Measurements from ENCODE around the gene STK24. TPM values are rescaled to one million over a fixed set of nuclear protein-coding genes. Genes with fewer than 3 reads are reported as not detected.

STK24 gene
- total RNA-seq, 2 experiments from 2014 or later, result 60.4 to 88.7 TPM

DNA sequence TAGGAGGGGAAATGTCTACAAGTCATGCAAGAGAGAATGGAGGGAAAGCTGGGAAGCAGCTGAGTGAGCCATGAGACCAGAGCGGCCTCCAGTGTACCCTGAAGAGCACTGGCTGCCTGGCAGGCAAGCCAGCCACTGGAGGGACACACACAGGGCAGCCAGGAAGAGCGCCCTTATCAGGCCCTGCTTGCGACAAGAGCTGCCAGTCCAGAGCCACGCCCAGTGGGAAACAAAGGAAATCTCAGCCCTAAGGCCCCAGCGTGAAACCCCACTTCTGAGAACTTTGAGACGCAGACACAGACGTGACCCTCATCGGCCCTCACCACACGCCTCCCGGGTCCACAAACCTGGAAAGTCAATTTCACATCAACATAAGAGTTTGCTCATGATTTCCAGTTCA is 105.0 kb downstream of the STK24 start:
- Histone ChIP-seq H3K79me2 (ENCODE audit: insufficient read depth, low read depth, low read length) (peaks cover 1% of the 10 kb centered on the region; the same call in 1 of the 2 replicates), H2AFZ (ENCODE audit: low read length) (no peak overlapping the region), H3K27ac (ENCODE audit: low read depth, low read length, poor library complexity, severe bottlenecking) (no peak overlapping the region), H3K4me2 (ENCODE audit: low read length) (no peak overlapping the region), H3K36me3 (ENCODE audit: insufficient read depth, low read length) (peaks cover 42% of the 10 kb centered on the region), H3K9me3 (ENCODE audit: low read length) (no peaks in the 10 kb centered on the region), H3K4me3 (ENCODE audit: low read depth, low read length, poor library complexity, severe bottlenecking) (no peak overlapping the region), H3K4me1 (ENCODE audit: insufficient read depth, low read length, poor library complexity, severe bottlenecking) (peaks cover 9% of the 10 kb centered on the region), H3K9me2 (ENCODE audit: insufficient read depth, low read length) (no peaks in the 10 kb centered on the region), H4K20me1 (ENCODE audit: insufficient read depth, low read length) (no peaks in the 10 kb centered on the region)
- ChIA-PET POLR2A (interaction anchor here (0.8 kb wide), 1 partner anchor 11 kb away, joined by 3 read pairs; no protein-coding TSS in a partner anchor), CTCF (ENCODE audit: unreplicated experiment) (interaction anchor here (0.5 kb wide), 1 partner anchor 182 kb away, joined by 3 read pairs; no protein-coding TSS in a partner anchor)
- BruUV-seq (replicated peaks), result no TSS peak
- no peak for DNase-seq (ENCODE audit: low spot score)
- intact Hi-C loops (cut with micrococcal nuclease; ENCODE audit: unreplicated experiment), result no loop called here
- TF ChIP-seq, protein P1, sequence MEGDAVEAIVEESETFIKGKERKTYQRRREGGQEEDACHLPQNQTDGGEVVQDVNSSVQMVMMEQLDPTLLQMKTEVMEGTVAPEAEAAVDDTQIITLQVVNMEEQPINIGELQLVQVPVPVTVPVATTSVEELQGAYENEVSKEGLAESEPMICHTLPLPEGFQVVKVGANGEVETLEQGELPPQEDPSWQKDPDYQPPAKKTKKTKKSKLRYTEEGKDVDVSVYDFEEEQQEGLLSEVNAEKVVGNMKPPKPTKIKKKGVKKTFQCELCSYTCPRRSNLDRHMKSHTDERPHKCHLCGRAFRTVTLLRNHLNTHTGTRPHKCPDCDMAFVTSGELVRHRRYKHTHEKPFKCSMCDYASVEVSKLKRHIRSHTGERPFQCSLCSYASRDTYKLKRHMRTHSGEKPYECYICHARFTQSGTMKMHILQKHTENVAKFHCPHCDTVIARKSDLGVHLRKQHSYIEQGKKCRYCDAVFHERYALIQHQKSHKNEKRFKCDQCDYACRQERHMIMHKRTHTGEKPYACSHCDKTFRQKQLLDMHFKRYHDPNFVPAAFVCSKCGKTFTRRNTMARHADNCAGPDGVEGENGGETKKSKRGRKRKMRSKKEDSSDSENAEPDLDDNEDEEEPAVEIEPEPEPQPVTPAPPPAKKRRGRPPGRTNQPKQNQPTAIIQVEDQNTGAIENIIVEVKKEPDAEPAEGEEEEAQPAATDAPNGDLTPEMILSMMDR (conservative IDR thresholded peaks at IDR 0.05; ENCODE audit: low read length), result no peak
- TF ChIP-seq EZH2phosphoT487 (IDR thresholded peaks at IDR 0.05; ENCODE audit: borderline replicate concordance, low read depth, low read length), result no peak

DNA sequence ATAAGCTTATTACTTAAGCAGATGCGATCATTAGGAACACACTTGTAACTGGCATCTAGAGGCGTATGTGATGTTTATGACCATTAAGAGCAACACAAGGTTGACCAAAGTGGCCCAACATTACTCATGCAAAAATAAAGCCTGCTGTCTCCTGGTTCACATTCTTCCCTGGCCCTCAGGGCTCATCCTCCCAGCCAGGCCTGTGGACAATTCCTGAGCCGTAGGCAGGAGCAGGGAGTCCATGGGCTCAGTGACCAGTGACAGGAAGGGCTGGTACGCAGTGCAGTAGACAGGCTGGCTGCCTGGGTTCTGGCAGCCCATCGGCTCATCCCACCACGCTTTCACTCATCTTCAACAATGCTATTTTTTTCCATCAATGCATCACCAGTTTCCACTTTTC is 106.0 kb downstream of the STK24 start:
- Histone ChIP-seq H4K20me1 (ENCODE audit: insufficient read depth, low read length) (no peaks in the 10 kb centered on the region), H3K9me3 (ENCODE audit: low read length) (no peaks in the 10 kb centered on the region), H3K4me1 (ENCODE audit: insufficient read depth, low read length, poor library complexity, severe bottlenecking) (no peaks in the 10 kb centered on the region), H3K27ac (ENCODE audit: low read depth, low read length, poor library complexity, severe bottlenecking) (no peak overlapping the region), H3K36me3 (ENCODE audit: insufficient read depth, low read length) (peaks cover 51% of the 10 kb centered on the region), H3K4me3 (ENCODE audit: low read depth, low read length, poor library complexity, severe bottlenecking) (no peak overlapping the region), H2AFZ (ENCODE audit: low read length) (no peak overlapping the region), H3K9me2 (ENCODE audit: insufficient read depth, low read length) (no peaks in the 10 kb centered on the region), H3K4me2 (ENCODE audit: low read length) (no peak overlapping the region), H3K79me2 (ENCODE audit: insufficient read depth, low read depth, low read length) (no peaks in the 10 kb centered on the region)
- ChIA-PET CTCF (ENCODE audit: unreplicated experiment) (interaction anchor here (0.6 kb wide), 1 partner anchor 17 kb away, joined by 5 read pairs; no protein-coding TSS in a partner anchor), POLR2A (no interaction called here)
- BruUV-seq (replicated peaks), result no TSS peak
- intact Hi-C loops (cut with micrococcal nuclease; ENCODE audit: unreplicated experiment), result no loop called here
- TF ChIP-seq, protein P1 (conservative IDR thresholded peaks at IDR 0.05; ENCODE audit: low read length), result no peak
- TF ChIP-seq EZH2phosphoT487 (IDR thresholded peaks at IDR 0.05; ENCODE audit: borderline replicate concordance, low read depth, low read length), result no peak
- DNase-seq (ENCODE audit: low spot score), result no peak

DNA sequence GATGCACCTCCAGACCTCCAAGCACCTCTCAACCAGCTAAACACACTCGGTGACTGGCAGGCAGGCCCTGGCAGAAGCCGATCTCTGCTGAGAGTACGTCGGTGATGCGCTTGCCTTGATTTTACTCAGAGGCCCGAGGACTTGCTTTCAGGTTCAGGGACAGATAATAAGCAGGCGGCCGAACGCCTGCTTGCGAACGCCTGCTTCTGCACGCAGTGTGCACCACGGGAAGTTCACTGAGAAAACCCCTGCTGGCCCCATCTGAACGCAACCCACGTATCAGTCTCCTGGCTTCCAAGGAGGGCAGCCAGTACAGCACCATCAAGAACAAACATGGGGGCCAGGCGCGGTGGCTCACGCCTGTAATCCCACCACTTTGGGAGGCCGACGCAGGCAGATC is 108.0 kb downstream of the STK24 start:
- ChIA-PET POLR2A (no interaction called here), CTCF (ENCODE audit: unreplicated experiment) (no interaction called here)
- TF ChIP-seq EZH2phosphoT487 (IDR thresholded peaks at IDR 0.05; ENCODE audit: borderline replicate concordance, low read depth, low read length), result no peak
- TF ChIP-seq, protein P1 (conservative IDR thresholded peaks at IDR 0.05; ENCODE audit: low read length), result no peak
- no peak overlapping the region for H2AFZ ChIP-seq (ENCODE audit: low read length)
- H3K4me2 ChIP-seq (ENCODE audit: low read length), result no peak overlapping the region
- H3K9me3 ChIP-seq (ENCODE audit: low read length), result no peaks in the 10 kb centered on the region
- H4K20me1 ChIP-seq (ENCODE audit: insufficient read depth, low read length), result no peaks in the 10 kb centered on the region
- intact Hi-C loops (cut with micrococcal nuclease; ENCODE audit: unreplicated experiment), result no loop called here
- no peaks in the 10 kb centered on the region for H3K4me1 ChIP-seq (ENCODE audit: insufficient read depth, low read length, poor library complexity, severe bottlenecking)
- H3K36me3 ChIP-seq (ENCODE audit: insufficient read depth, low read length), result peaks cover 52% of the 10 kb centered on the region
- BruUV-seq (replicated peaks), result no TSS peak
- no peak overlapping the region for H3K27ac ChIP-seq (ENCODE audit: low read depth, low read length, poor library complexity, severe bottlenecking)
- no peak for DNase-seq (ENCODE audit: low spot score)
- H3K9me2 ChIP-seq (ENCODE audit: insufficient read depth, low read length), result no peaks in the 10 kb centered on the region
- H3K79me2 ChIP-seq (ENCODE audit: insufficient read depth, low read depth, low read length), result no peaks in the 10 kb centered on the region
- no peak overlapping the region for H3K4me3 ChIP-seq (ENCODE audit: low read depth, low read length, poor library complexity, severe bottlenecking)

All from OCI-LY7 (cell line).